ENCODE results near the gene HIF1AN.
A peak's percentile ranks its signal among the peaks of the same experiment; 100 is the strongest.

Gene HIF1AN

GRCh38 chr10:100535715-100536353, at the start of gene HIF1AN:
Gene HIF1AN, plus strand, starts transcription at chr10:100535943. Its CDS starts 16 bp downstream, at chr10:100535959.
- peak; percentile 94 for DNase-seq

DNA sequence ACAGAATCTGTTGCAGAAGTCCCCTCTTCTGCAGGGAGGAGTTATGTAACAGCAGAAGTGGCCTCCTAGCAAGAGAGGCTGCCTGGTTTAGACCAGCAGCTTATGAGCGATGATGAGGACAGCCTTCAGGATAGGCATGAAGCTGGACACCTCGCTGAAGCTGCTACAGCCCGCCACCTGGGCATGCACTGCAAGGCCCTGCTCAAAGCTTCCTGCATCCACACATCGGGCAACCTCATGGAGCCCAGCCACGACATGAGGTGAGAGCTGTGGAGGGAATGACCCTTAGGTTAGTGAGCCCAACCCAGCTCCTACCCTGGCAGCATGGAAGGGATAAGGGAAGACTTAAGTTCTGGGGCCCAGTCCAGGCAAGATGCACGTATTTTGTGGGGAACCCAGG, 48.2 kb upstream of the HIF1AN start:
- DNase-seq = no peak

DNA sequence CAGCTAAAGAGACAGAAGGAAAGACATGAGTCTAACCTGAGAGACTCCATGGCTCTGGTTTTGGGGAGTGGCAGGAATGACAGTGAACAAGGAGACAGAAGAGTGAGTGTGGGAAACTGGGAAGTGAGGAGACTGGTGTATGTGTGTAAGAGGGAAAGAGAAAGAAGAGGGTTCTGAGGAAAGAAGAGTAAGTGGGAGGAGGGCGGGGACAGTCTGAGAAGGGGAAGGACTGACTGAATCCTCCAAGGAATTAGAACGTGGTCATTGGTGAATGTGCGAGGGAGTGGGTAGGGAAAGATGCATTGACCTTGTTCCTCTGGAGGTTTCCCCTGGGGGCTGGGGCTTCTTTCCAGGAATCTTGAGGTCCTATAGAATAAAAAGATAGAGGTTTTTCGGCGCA, 46.3 kb upstream of the HIF1AN start:
- no peak for DNase-seq

GRCh38 chr10:100490531-100490930, 45.2 kb upstream of the HIF1AN start:
- no peak for DNase-seq

- no peak for DNase-seq
Measured at GRCh38 chr10:100496567-100496966, 39.2 kb upstream of the HIF1AN start.

- DNase-seq = no peak
Measured at GRCh38 chr10:100498059-100498458, 37.7 kb upstream of the HIF1AN start.

DNA sequence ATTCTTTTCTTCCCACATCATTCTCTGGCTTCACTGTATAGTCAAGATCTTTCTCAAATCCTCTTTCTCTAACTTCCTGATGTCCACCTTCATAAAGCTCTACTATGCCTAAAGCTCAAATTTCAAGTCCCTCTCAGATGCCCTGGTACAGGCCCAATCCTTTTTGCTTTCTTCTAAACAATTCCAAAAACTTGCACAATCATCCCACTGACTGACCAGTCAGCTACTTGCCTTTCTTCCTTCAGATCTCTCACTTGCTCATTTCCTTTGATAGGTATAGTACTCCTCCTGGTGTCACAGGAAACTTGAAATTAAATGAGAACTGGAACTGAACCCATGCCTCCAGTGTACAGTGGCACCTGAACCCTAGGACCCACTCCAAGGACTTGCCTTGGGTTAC, 34.3 kb upstream of the HIF1AN start:
- DNase-seq = no peak

DNA sequence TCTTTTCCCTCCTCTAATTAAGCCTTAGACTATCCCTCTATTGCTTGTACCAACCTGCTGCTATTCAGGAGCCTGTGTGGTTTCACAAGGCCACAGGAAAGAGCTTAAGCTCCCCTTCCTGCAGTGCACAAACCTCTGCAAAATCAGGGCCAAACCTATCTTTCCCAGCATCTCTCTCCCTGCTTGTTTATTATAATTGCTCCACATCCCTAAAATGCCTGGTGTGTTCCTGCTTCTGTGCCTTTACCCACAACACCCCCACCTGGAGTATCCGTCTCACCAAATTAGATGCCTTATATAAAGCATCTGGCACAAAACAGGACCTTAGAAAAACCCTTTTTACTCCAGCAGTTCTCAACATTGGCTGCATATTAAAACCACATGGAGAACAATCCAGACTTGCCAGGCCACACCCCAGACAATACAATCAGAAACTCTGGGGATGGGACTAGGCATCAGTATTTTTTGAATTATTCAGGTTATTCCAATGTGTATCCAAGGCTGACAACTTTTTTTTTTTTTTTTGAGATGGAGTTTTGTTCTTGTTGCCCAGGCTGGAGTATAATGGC, 32.7 kb upstream of the HIF1AN start:
- DNase-seq = no peak

- no peak for DNase-seq
Measured at GRCh38 chr10:100504096-100504495, 31.6 kb upstream of the HIF1AN start.

- DNase-seq = no peak
Measured at GRCh38 chr10:100505164-100505563, 30.6 kb upstream of the HIF1AN start.

- DNase-seq = no peak
Measured at GRCh38 chr10:100506596-100507356, 29.0 kb upstream of the HIF1AN start.

GRCh38 chr10:100507357-100507732, 28.4 kb upstream of the HIF1AN start:
- no peak for DNase-seq

- DNase-seq = no peak
Measured at GRCh38 chr10:100508266-100508665, 27.5 kb upstream of the HIF1AN start.

DNA sequence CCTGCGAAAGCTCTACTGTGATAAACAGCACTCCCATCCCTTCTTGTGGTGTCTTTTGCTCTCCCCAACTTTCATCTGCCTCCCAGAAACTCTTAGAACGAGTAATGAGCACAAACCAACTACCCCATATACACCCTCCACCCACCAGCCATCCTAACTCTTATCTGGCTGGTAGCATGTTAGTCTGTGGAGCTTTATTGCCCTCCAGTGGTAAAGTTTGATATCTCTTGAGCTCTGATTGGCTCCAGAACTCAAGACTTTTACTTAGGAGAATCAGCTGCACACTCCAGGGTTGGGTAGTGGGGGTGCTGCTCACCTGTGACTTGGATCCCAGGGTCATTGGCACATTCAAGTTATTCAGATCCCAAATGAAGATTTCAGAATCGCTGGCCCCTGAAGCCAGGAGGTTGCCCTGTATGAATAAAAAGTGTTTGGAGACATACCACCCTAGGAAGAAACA, 27.0 kb upstream of the HIF1AN start:
- peak; percentile 68 for DNase-seq

DNA sequence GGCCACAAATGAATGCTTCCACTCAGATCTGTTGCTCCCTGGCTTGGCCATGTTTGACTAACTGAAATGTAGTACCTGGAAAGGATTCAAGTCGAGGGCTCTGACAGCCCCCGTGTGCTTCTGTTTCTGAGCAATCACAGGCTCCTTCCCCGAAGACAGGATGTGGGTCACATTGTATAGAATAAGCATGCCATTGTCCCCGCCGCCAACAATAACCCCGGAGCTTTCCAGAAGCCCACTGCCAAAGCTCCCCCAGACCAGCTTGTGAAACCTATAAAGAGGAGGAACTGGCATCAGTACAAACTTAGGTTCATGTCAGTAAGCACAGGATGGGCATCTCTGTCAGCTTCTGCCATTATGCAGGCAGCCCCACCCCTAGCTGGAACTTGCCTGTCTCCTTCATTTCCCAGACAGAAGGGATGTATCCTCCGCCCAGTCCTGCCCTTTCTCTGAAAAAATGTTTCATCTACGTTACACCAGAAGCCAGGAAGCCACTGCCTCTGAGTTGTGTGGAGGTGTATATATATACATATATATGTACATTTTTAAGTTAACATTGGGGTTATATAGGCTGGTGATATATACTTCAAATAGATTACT, 26.4 kb upstream of the HIF1AN start:
- peak; percentile 37 for DNase-seq

DNA sequence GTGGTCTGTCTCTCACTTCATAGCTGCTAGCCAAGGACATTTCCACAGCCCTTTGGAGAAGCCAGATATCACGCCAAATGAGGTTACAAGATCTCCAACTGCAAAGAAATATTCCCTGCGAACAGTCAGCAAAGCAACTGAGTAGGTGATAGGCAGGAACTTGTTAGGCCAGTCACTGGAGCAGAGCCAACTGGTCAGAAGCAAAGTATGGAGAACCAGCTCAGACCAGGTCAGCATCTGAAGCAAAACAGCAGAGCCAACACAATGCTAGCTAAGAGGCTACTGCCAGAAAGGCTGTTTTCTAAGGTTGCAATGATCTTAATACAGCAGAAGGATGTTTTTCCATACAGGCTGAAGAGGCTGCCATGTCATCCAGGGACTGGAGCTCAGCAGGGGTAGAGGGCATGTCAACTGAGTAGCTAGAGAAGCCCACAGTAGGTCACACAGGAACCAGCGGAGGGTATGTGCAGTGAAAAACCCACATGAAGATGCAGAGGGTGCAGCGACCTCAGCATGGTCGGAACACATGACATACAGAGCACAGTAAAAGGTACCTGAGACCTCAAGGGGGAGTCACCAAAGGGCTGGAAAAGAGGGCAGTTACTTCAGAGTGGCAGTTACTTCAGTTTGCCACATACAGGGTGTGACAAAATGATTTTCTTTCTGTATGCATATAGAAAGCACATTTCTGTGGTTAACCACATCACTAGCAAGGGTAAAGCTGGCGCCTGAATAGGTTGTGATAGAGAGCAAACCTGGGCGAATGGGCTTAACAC, 25.0 kb upstream of the HIF1AN start:
- peak; percentile 85 for DNase-seq

GRCh38 chr10:100515612-100516011, 20.1 kb upstream of the HIF1AN start:
- no peak for DNase-seq

DNA sequence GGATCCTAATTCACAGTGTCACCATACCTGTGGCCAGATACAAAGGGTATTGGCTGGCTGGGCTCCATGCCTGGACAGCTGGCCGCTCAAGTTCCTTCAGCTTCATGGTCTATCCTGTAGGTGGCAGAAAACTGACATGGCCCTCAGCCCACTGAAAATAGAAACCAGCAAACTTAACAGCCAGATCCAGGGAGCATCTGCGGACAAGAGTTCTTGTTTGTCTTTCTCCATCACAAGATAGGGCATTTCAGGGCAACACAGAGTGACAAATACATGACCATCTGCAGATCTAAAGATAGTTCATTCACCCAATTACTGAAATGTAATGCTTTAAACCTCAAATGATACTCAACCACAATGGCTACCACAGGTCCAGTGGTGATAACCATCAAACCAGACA, 18.9 kb upstream of the HIF1AN start:
- DNase-seq = no peak

DNA sequence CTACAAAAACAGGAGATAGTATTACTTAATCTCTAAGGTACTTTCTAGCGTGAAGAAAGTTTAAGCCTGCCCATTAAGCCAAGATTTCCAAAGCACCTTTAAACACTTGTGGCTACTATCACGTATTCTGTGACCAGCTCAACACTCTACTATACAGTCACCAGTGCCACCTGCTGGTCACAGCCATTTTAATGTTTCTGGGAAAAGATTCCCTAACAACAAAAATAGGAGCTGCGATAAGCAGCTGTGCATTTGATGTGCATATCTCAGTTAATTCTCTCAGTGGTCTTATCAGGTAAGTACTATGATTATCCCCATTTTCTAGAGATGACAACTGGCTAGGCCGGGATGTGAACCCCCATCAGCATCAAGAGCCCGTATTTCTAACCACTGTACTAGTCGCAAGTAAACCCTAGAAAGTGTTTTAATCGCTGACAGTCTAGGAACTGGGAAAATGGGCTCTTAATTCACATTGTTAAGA, 16.9 kb upstream of the HIF1AN start:
- DNase-seq = peak; percentile 61

GRCh38 chr10:100519311-100520051, 16.3 kb upstream of the HIF1AN start, which contains the start of gene SEC31B:
Gene SEC31B, minus strand, starts transcription at chr10:100519861. Its CDS starts 2,909 bp downstream, at chr10:100516952.
- no peak for DNase-seq

- DNase-seq = no peak
Measured at GRCh38 chr10:100520811-100521210, 14.9 kb upstream of the HIF1AN start.
